GM12878 (cell line): Measurements from ENCODE around the gene KIRREL3. TPM values are rescaled to one million over a fixed set of nuclear protein-coding genes. Genes with fewer than 3 reads are reported as not detected.
A peak's percentile ranks its signal among the peaks of the same experiment; 100 is the strongest.

Experiments used
- BHLHE40 ChIP-seq, 2 experiments: fragments of 450-650 bp in 1 of 2; IDR thresholded peaks; 2 replicates each; pipeline ENCODE4 v1.6.1; 2011 to 2017; ENCODE audit warnings: low read depth in 2 of 2, borderline replicate concordance in 1 of 2, improper control_type of control experiment in 1 of 2, low read length in 1 of 2, mild to moderate bottlenecking in 1 of 2
- BRCA1 ChIP-seq: IDR thresholded peaks from 2 replicates; pipeline ENCODE4 v1.6.1; 2011; ENCODE audit warnings: low read depth, low read length, improper control_type of control experiment
- CBX3 ChIP-seq: fragments of 200-600 bp; sonication (generic); IDR thresholded peaks from 2 replicates; pipeline ENCODE4 v1.6.1; 2016; ENCODE audit warnings: low read depth, borderline replicate concordance
- CBX5 ChIP-seq: sonication (generic); IDR thresholded peaks from 2 replicates; pipeline ENCODE4 v1.6.1; 2016; ENCODE audit warnings: low read depth, moderate library complexity, mild to moderate bottlenecking, inconsistent platforms
- CREB1 ChIP-seq: IDR thresholded peaks from 2 replicates; pipeline ENCODE4 v1.6.1; 2012; ENCODE audit warnings: low read depth, mild to moderate bottlenecking, inconsistent platforms
- EP300 ChIP-seq, 2 experiments: fragments of 150-350 bp in 1 of 2; IDR thresholded peaks; 2 replicates each; pipeline ENCODE4 v1.6.1; 2011 to 2012; ENCODE audit warnings: low read depth in 2 of 2, low read length in 2 of 2, borderline replicate concordance in 1 of 2, improper control_type of control experiment in 1 of 2, inconsistent platforms in 1 of 2; ENCODE audit not compliant: control insufficient read depth in 1 of 2
- FOXM1 ChIP-seq: IDR thresholded peaks from 2 replicates; pipeline ENCODE4 v1.6.1; 2012; ENCODE audit warnings: low read depth, mild to moderate bottlenecking, inconsistent platforms, low read length, moderate library complexity
- HDGF ChIP-seq: fragments of 450-650 bp; IDR thresholded peaks from 2 replicates; pipeline ENCODE4 v1.6.1; 2016; ENCODE audit warnings: antibody characterized with exemption
- IKZF2 ChIP-seq, 2 experiments: fragments of 450-650 bp; IDR thresholded peaks; 2 replicates each; pipeline ENCODE4 v1.6.1; 2017; ENCODE audit warnings: mild to moderate bottlenecking in 2 of 2, moderate library complexity in 2 of 2
- IRF3 ChIP-seq: fragments of 450-650 bp; IDR thresholded peaks from 2 replicates; pipeline ENCODE4 v1.6.1; 2014; ENCODE audit warnings: mild to moderate bottlenecking
- LARP7 ChIP-seq: fragments of 450-650 bp; IDR thresholded peaks from 2 replicates; pipeline ENCODE4 v1.6.1; 2017; ENCODE audit warnings: mild to moderate bottlenecking
- MEF2B ChIP-seq: fragments of 450-650 bp; IDR thresholded peaks from 2 replicates; pipeline ENCODE4 v1.6.1; 2018; ENCODE audit warnings: mild to moderate bottlenecking, moderate library complexity; ENCODE audit not compliant: partially characterized antibody, poor library complexity, severe bottlenecking
- NFIC ChIP-seq: IDR thresholded peaks from 2 replicates; pipeline ENCODE4 v1.6.1; 2012; ENCODE audit warnings: low read depth, mild to moderate bottlenecking, inconsistent platforms, low read length, moderate library complexity
- NFXL1 ChIP-seq: fragments of 450-650 bp; IDR thresholded peaks from 2 replicates; pipeline ENCODE4 v1.6.1; 2017; ENCODE audit warnings: antibody characterized with exemption, mild to moderate bottlenecking, borderline replicate concordance
- NFYA ChIP-seq: IDR thresholded peaks from 2 replicates; pipeline ENCODE4 v1.6.1; 2011; ENCODE audit warnings: low read depth, mild to moderate bottlenecking, low read length, improper control_type of control experiment, borderline replicate concordance
- NR2C2 ChIP-seq: IDR thresholded peaks from 2 replicates; pipeline ENCODE4 v1.6.1; 2011; ENCODE audit warnings: borderline replicate concordance, low read depth; ENCODE audit not compliant: control insufficient read depth, insufficient read length
- NR2F1 ChIP-seq: fragments of 450-650 bp; conservative IDR thresholded peaks from 2 replicates; pipeline ENCODE4 v1.6.1; 2017; ENCODE audit warnings: mild to moderate bottlenecking
- PKNOX1 ChIP-seq: fragments of 450-650 bp; IDR thresholded peaks from 2 replicates; pipeline ENCODE4 v1.6.1; 2016; ENCODE audit warnings: mild to moderate bottlenecking
- POLR2A ChIP-seq: IDR thresholded peaks from 2 replicates; pipeline ENCODE4 v1.6.1; 2011; ENCODE audit warnings: low read depth, mild to moderate bottlenecking, low read length
- POLR2AphosphoS5 ChIP-seq: IDR thresholded peaks from 2 replicates; pipeline ENCODE4 v1.6.1; 2011; ENCODE audit warnings: mild to moderate bottlenecking, low read length, inconsistent platforms
- SMAD1 ChIP-seq: fragments of 450-650 bp; IDR thresholded peaks from 2 replicates; pipeline ENCODE4 v1.6.1; 2018; ENCODE audit warnings: mild to moderate bottlenecking, low read depth; ENCODE audit not compliant: partially characterized antibody
- SMAD5 ChIP-seq: IDR thresholded peaks from 2 replicates; pipeline ENCODE4 v1.6.1; 2016; ENCODE audit warnings: antibody characterized with exemption, low read depth
- SMARCA5 ChIP-seq: fragments of 450-650 bp; IDR thresholded peaks from 2 replicates; pipeline ENCODE4 v1.6.1; 2017; ENCODE audit warnings: mild to moderate bottlenecking
- SREBF1 ChIP-seq: IDR thresholded peaks from 2 replicates; pipeline ENCODE4 v1.6.1; 2012; ENCODE audit warnings: mild to moderate bottlenecking, low read length
- SRF ChIP-seq, 2 experiments: IDR thresholded peaks; 2 replicates each; pipeline ENCODE4 v1.6.1; 2011; ENCODE audit warnings: low read depth in 2 of 2, low read length in 2 of 2, mild to moderate bottlenecking in 1 of 2, moderate library complexity in 1 of 2
- TBL1XR1 ChIP-seq: IDR thresholded peaks from 2 replicates; pipeline ENCODE4 v1.6.1; 2012; ENCODE audit warnings: low read depth, low read length, improper control_type of control experiment
- TCF7 ChIP-seq: IDR thresholded peaks from 2 replicates; pipeline ENCODE4 v1.6.1; 2014; ENCODE audit warnings: antibody characterized with exemption, borderline replicate concordance
- WRNIP1 ChIP-seq: IDR thresholded peaks from 2 replicates; pipeline ENCODE4 v1.6.1; 2011; ENCODE audit warnings: low read depth, low read length, improper control_type of control experiment, borderline replicate concordance
- ZBED1 ChIP-seq: IDR thresholded peaks from 2 replicates; pipeline ENCODE4 v1.6.1; 2016; ENCODE audit warnings: borderline replicate concordance
- polyA plus RNA-seq, 11 experiments: library from polyadenylated mRNA; depleted of rRNA in 4 of 11; unstranded in 6 of 11; stranded (reverse) in 5 of 11; fragments of >200 nt; fragmentation: Nextera tagmentation in 4 of 11; fragmentation: Illumina TruSeq in 1 of 11; extraction: Ambion mirVana in 4 of 11; extraction: Trizol in 1 of 11; gene quantifications; 1 replicate in 1 of 11; 2 replicates in 10 of 11; pipeline versions ENCODE4 v1.2.1 to v1.2.3, GENCODE V29; 2011 to 2016; ENCODE audit warnings: inconsistent platforms in 2 of 11, missing spikeins in 2 of 11, low read depth in 1 of 11
- total RNA-seq, 4 experiments: library from RNA; depleted of rRNA in 3 of 4; stranded (reverse); fragments of >200 nt in 3 of 4; fragmentation: Illumina TruSeq in 1 of 4; extraction: Trizol in 1 of 4; gene quantifications; 2 replicates each; pipeline versions ENCODE4 v1.2.1 to v1.2.3, GENCODE V29; 2013 to 2021
- TF ChIP-seq, protein P1 (sequence below): fragments of 450-650 bp; conservative IDR thresholded peaks from 2 replicates; pipeline ENCODE4 v1.6.1; 2017; ENCODE audit warnings: mild to moderate bottlenecking, moderate library complexity

KIRREL3 gene
- total and polyA plus RNA-seq, 10 of the 15 experiments (the other 5 are each of a cell fraction or from before 2014, with no cell fraction given) = under 0.01 TPM; not detected in 9

- TF ChIP-seq, protein P1, sequence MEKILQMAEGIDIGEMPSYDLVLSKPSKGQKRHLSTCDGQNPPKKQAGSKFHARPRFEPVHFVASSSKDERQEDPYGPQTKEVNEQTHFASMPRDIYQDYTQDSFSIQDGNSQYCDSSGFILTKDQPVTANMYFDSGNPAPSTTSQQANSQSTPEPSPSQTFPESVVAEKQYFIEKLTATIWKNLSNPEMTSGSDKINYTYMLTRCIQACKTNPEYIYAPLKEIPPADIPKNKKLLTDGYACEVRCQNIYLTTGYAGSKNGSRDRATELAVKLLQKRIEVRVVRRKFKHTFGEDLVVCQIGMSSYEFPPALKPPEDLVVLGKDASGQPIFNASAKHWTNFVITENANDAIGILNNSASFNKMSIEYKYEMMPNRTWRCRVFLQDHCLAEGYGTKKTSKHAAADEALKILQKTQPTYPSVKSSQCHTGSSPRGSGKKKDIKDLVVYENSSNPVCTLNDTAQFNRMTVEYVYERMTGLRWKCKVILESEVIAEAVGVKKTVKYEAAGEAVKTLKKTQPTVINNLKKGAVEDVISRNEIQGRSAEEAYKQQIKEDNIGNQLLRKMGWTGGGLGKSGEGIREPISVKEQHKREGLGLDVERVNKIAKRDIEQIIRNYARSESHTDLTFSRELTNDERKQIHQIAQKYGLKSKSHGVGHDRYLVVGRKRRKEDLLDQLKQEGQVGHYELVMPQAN = no peak
- TF ChIP-seq CBX5 (no peak), ZBED1 (no peak), SREBF1 (no peak), EP300 (IDR thresholded peaks at IDR 0.05; ENCODE audit: borderline replicate concordance in 1 of 2, control insufficient read depth in 1 of 2, low read depth in 2 of 2, low read length in 2 of 2) (peak; percentile 94 to 96; a peak in 3 of 4 replicates), LARP7 (no peak), SMARCA5 (no peak), SRF (IDR thresholded peaks at IDR 0.05; ENCODE audit: low read depth in 2 of 2, low read length in 2 of 2) (no peak), NR2C2 (no peak), PKNOX1 (peak; percentile 61), NFXL1 (no peak), POLR2A (no peak), SMAD1 (no peak), WRNIP1 (no peak), MEF2B (peak; percentile 93), FOXM1 (0 out of 2 replicates have a peak, but pooled peaks have one; percentile 33), SMAD5 (no peak), HDGF (no peak), CBX3 (no peak), IKZF2 (IDR thresholded peaks at IDR 0.05) (peak; percentile 41 to 65), NFIC (no peak), POLR2AphosphoS5 (no peak), IRF3 (no peak), BRCA1 (no peak), TBL1XR1 (peak; percentile 64; the same call in 1 of the 2 replicates), CREB1 (0 out of 2 replicates have a peak, but pooled peaks have one; percentile 48), BHLHE40 (IDR thresholded peaks at IDR 0.05; ENCODE audit: borderline replicate concordance in 1 of 2, low read depth in 2 of 2, low read length in 1 of 2) (no peak), TCF7 (no peak), NFYA (no peak), NR2F1 (no peak)
Measured at GRCh38 chr11:126700768-126701519, 299.6 kb downstream of the KIRREL3 start (continued).
